ENCODE measurements around the gene CAMTA1.

CAMTA1 gene

GRCh38 chr1:6873298-6874015, 88.2 kb downstream of the CAMTA1 start:
- no peak for DNase-seq (ENCODE audit: low read depth)

- DNase-seq (ENCODE audit: low read depth), result no peak
Measured at GRCh38 chr1:6874298-6874697, 89.0 kb downstream of the CAMTA1 start.

GRCh38 chr1:6880951-6881690, 95.9 kb downstream of the CAMTA1 start:
- no peak for DNase-seq (ENCODE audit: low read depth)

- DNase-seq (ENCODE audit: low read depth), result no peak
Measured at GRCh38 chr1:6882414-6882813, 97.2 kb downstream of the CAMTA1 start.

- DNase-seq (ENCODE audit: low read depth), result no peak
Measured at GRCh38 chr1:6884652-6885153, 99.4 kb downstream of the CAMTA1 start.

GRCh38 chr1:6885426-6885825, 100.2 kb downstream of the CAMTA1 start:
- DNase-seq (ENCODE audit: low read depth), result no peak

GRCh38 chr1:6886523-6886922, 101.3 kb downstream of the CAMTA1 start:
- no peak for DNase-seq (ENCODE audit: low read depth)

GRCh38 chr1:6888268-6888667, 103.0 kb downstream of the CAMTA1 start:
- DNase-seq (ENCODE audit: low read depth), result no peak

- no peak for DNase-seq (ENCODE audit: low read depth)
Measured at GRCh38 chr1:6888870-6889269, 103.6 kb downstream of the CAMTA1 start.

- no peak for DNase-seq (ENCODE audit: low read depth)
Measured at GRCh38 chr1:6889875-6890480, 104.7 kb downstream of the CAMTA1 start.

GRCh38 chr1:6890686-6891085, 105.4 kb downstream of the CAMTA1 start:
- no peak for DNase-seq (ENCODE audit: low read depth)

GRCh38 chr1:6891781-6892579, 106.7 kb downstream of the CAMTA1 start:
- DNase-seq (ENCODE audit: low read depth), result no peak

GRCh38 chr1:6893388-6893787, 108.1 kb downstream of the CAMTA1 start:
- DNase-seq (ENCODE audit: low read depth), result no peak

- no peak for DNase-seq (ENCODE audit: low read depth)
Measured at GRCh38 chr1:6897138-6897537, 111.9 kb downstream of the CAMTA1 start.

- no peak for DNase-seq (ENCODE audit: low read depth)
Measured at GRCh38 chr1:6898974-6899539, 113.8 kb downstream of the CAMTA1 start.

- no peak for DNase-seq (ENCODE audit: low read depth)
Measured at GRCh38 chr1:6899621-6900020, 114.4 kb downstream of the CAMTA1 start.

- no peak for DNase-seq (ENCODE audit: low read depth)
Measured at GRCh38 chr1:6902153-6902552, 116.9 kb downstream of the CAMTA1 start.

GRCh38 chr1:6904476-6905170, 119.4 kb downstream of the CAMTA1 start:
- no peak for DNase-seq (ENCODE audit: low read depth)

- no peak for DNase-seq (ENCODE audit: low read depth)
Measured at GRCh38 chr1:6905331-6905730, 120.1 kb downstream of the CAMTA1 start.

GRCh38 chr1:6905790-6906189, 120.5 kb downstream of the CAMTA1 start:
- no peak for DNase-seq (ENCODE audit: low read depth)

- no peak for DNase-seq (ENCODE audit: low read depth)
Measured at GRCh38 chr1:6906783-6907182, 121.5 kb downstream of the CAMTA1 start.
